H9 (cell line): ENCODE measurements around the gene UBE2Q2. TPM values are rescaled to one million over a fixed set of nuclear protein-coding genes. Genes with fewer than 3 reads are reported as not detected.

Experiments
- DNase-seq: peaks from one replicate; pipeline ENCODE4 v3.0.0-alpha.2; 2017
- H2AFZ ChIP-seq: one replicate; pipeline ENCODE4 v1.6.1; 2013; ENCODE audit warnings: mild to moderate bottlenecking, low read length, control low read depth, moderate library complexity
- H2AK5ac ChIP-seq: 2 replicates; pipeline ENCODE4 v1.6.1; 2013; ENCODE audit warnings: low read length, control low read depth, mixed read lengths; ENCODE audit not compliant: insufficient read length
- H2BK120ac ChIP-seq: one replicate; pipeline ENCODE4 v1.6.1; 2013; ENCODE audit warnings: low read depth, mild to moderate bottlenecking, low read length, control low read depth, inconsistent platforms; ENCODE audit not compliant: poor library complexity, severe bottlenecking
- H2BK12ac ChIP-seq: 2 replicates; pipeline ENCODE4 v1.6.1; 2013; ENCODE audit warnings: low read length, control low read depth, mixed read lengths, low read depth; ENCODE audit not compliant: insufficient read length
- H2BK15ac ChIP-seq: 2 replicates; pipeline ENCODE4 v1.6.1; 2013; ENCODE audit warnings: low read depth, low read length, control low read depth
- H2BK20ac ChIP-seq: one replicate; pipeline ENCODE4 v1.6.1; 2013; ENCODE audit warnings: low read depth, mild to moderate bottlenecking, low read length, control low read depth, inconsistent platforms; ENCODE audit not compliant: poor library complexity, severe bottlenecking
- H2BK5ac ChIP-seq: 2 replicates; pipeline ENCODE4 v1.6.1; 2013; ENCODE audit warnings: low read length, control low read depth, mixed read lengths; ENCODE audit not compliant: insufficient read length
- H3K14ac ChIP-seq: 2 replicates; pipeline ENCODE4 v1.6.1; 2013; ENCODE audit warnings: low read length, control low read depth; ENCODE audit not compliant: insufficient read depth
- H3K18ac ChIP-seq: 2 replicates; pipeline ENCODE4 v1.6.1; 2013; ENCODE audit warnings: low read depth, mild to moderate bottlenecking, mixed read lengths, low read length, control low read depth; ENCODE audit not compliant: insufficient read length
- H3K23ac ChIP-seq: 2 replicates; pipeline ENCODE4 v1.6.1; 2013; ENCODE audit warnings: low read length, control low read depth, mixed read lengths, low read depth; ENCODE audit not compliant: insufficient read length
- H3K23me2 ChIP-seq: 2 replicates; pipeline ENCODE4 v1.6.1; 2013; ENCODE audit warnings: low read depth, mild to moderate bottlenecking, mixed read lengths, low read length, control low read depth; ENCODE audit not compliant: insufficient read length, poor library complexity, severe bottlenecking
- H3K27ac ChIP-seq: 2 replicates; pipeline ENCODE4 v1.5.1; 2013; ENCODE audit warnings: low read length, control low read depth, mixed read lengths, low read depth; ENCODE audit not compliant: insufficient read length
- H3K27me3 ChIP-seq: 2 replicates; pipeline ENCODE4 v1.6.1; 2013; ENCODE audit warnings: low read length, control low read depth, inconsistent platforms; ENCODE audit not compliant: insufficient read depth
- H3K4ac ChIP-seq: 2 replicates; pipeline ENCODE4 v1.6.1; 2013; ENCODE audit warnings: low read depth, mild to moderate bottlenecking, control low read depth, inconsistent platforms, low read length, moderate library complexity
- H3K4me1 ChIP-seq: 2 replicates; pipeline ENCODE4 v1.6.1; 2013; ENCODE audit warnings: low read length, control low read depth, inconsistent platforms; ENCODE audit not compliant: insufficient read depth
- H3K4me2 ChIP-seq: 2 replicates; pipeline ENCODE4 v1.6.1; 2013; ENCODE audit warnings: low read length, control low read depth, mixed read lengths; ENCODE audit not compliant: insufficient read length, insufficient read depth
- H3K56ac ChIP-seq: 2 replicates; pipeline ENCODE4 v1.6.1; 2013; ENCODE audit warnings: low read depth, mild to moderate bottlenecking, mixed read lengths, low read length, control low read depth; ENCODE audit not compliant: insufficient read length
- H3K79me1 ChIP-seq: 2 replicates; pipeline ENCODE4 v1.6.1; 2013; ENCODE audit warnings: low read depth, mild to moderate bottlenecking, moderate library complexity, low read length, control low read depth, inconsistent platforms; ENCODE audit not compliant: insufficient read depth, poor library complexity, severe bottlenecking
- H3K79me2 ChIP-seq: 2 replicates; pipeline ENCODE4 v1.6.1; 2013; ENCODE audit warnings: low read length, control low read depth, inconsistent platforms; ENCODE audit not compliant: insufficient read depth
- H3K9ac ChIP-seq: 2 replicates; pipeline ENCODE4 v1.6.1; 2013; ENCODE audit warnings: low read length, control low read depth, mixed read lengths; ENCODE audit not compliant: insufficient read length; ENCODE audit errors: extremely low read depth
- H3K9me3 ChIP-seq: one replicate; pipeline ENCODE4 v1.6.1; 2013; ENCODE audit warnings: low read depth, low read length, inconsistent platforms; ENCODE audit not compliant: control insufficient read depth
- H3T11ph ChIP-seq: one replicate; pipeline ENCODE4 v1.6.1; 2013; ENCODE audit warnings: mild to moderate bottlenecking, low read length, control low read depth, inconsistent platforms
- H4K20me1 ChIP-seq: one replicate; pipeline ENCODE4 v1.6.1; 2013; ENCODE audit not compliant: control insufficient read depth, insufficient read length, insufficient read depth
- H4K5ac ChIP-seq: 2 replicates; pipeline ENCODE4 v1.6.1; 2013; ENCODE audit warnings: low read depth, mild to moderate bottlenecking, mixed read lengths, low read length, control low read depth; ENCODE audit not compliant: insufficient read length
- H4K8ac ChIP-seq: replicated peaks from 2 replicates; pipeline ENCODE4 v1.6.1; 2013; ENCODE audit warnings: low read length, control low read depth, mixed read lengths, low read depth; ENCODE audit not compliant: insufficient read length
- H4K91ac ChIP-seq: 2 replicates; pipeline ENCODE4 v1.6.1; 2013; ENCODE audit warnings: low read depth, mild to moderate bottlenecking, moderate library complexity, mixed read lengths, low read length, control low read depth; ENCODE audit not compliant: insufficient read length
- H3K27ac Mint-ChIP-seq, 3 experiments: 2 replicates in 2 of 3; 3 replicates in 1 of 3; pipeline ENCODE4 v1.8.0; 2020 to 2021; ENCODE audit warnings: mixed read lengths in 3 of 3, mild to moderate bottlenecking in 1 of 3, moderate library complexity in 1 of 3
- H3K27me3 Mint-ChIP-seq: 2 replicates; pipeline ENCODE4 v1.8.0; 2021; ENCODE audit warnings: low read depth, mild to moderate bottlenecking, moderate library complexity, mixed read lengths
- H3K36me3 Mint-ChIP-seq, 3 experiments: 2 replicates in 2 of 3; 3 replicates in 1 of 3; pipeline ENCODE4 v1.8.0; 2020 to 2021; ENCODE audit warnings: low read depth in 3 of 3, mixed read lengths in 3 of 3; ENCODE audit not compliant: insufficient read depth in 1 of 3
- H3K4me1 Mint-ChIP-seq, 2 experiments: 2 replicates each; pipeline ENCODE4 v1.8.0; 2020; ENCODE audit warnings: mixed read lengths in 2 of 2
- H3K4me3 Mint-ChIP-seq, 2 experiments: 2 replicates in 1 of 2; 3 replicates in 1 of 2; pipeline ENCODE4 v1.8.0; 2020 to 2021; ENCODE audit warnings: mild to moderate bottlenecking in 2 of 2, mixed read lengths in 2 of 2, moderate library complexity in 1 of 2
- H3K9me3 Mint-ChIP-seq, 2 experiments: 2 replicates in 1 of 2; 3 replicates in 1 of 2; pipeline ENCODE4 v1.8.0; 2020; ENCODE audit warnings: mild to moderate bottlenecking in 2 of 2, mixed read lengths in 2 of 2, moderate library complexity in 1 of 2
- CTCF ChIP-seq: fragments of 200-600 bp; sonication (generic); conservative IDR thresholded peaks from 3 replicates; pipeline ENCODE4 v1.8.0; 2021; ENCODE audit warnings: antibody characterized with exemption, mild to moderate bottlenecking
- WGBS: extraction: QIAGEN DNeasy Blood & Tissue Kit; methylation state at CpG from one replicate; pipeline ENCODE4 v1.1.7; 2013; ENCODE audit warnings: missing lambda C conversion rate, low lambda C conversion rate, mixed read lengths; ENCODE audit not compliant: insufficient read length; ENCODE audit errors: extremely low coverage; 5-methylcytosine and 5-hydroxymethylcytosine counted together
- total RNA-seq: library from RNA; stranded (reverse); gene quantifications from 2 replicates; pipeline ENCODE4 v1.2.1, GENCODE V29; 2021

The UBE2Q2 gene
- total RNA-seq, 1 experiment from 2014 or later: 29.6 TPM

- Histone ChIP-seq H2AK5ac (no peak overlapping the region), H4K20me1 (no peaks in the 10 kb centered on the region), H3K9me3 (no peaks in the 10 kb centered on the region), H3K4ac (no peak overlapping the region), H2AFZ (no peak overlapping the region), H3T11ph (no peak overlapping the region), H3K9ac (no peak overlapping the region), H3K18ac (no peak overlapping the region), H4K91ac (no peak overlapping the region), H3K4me2 (no peak overlapping the region), H2BK15ac (no peak overlapping the region), H3K27ac (no peak overlapping the region), H3K79me1 (peaks cover 4% of the 10 kb centered on the region), H3K27me3 (no peaks in the 10 kb centered on the region), H2BK12ac (no peak overlapping the region), H3K56ac (peak overlapping the region; percentile 51), H3K23ac (no peak overlapping the region), H3K79me2 (peaks cover 2% of the 10 kb centered on the region; the same call in 1 of the 2 replicates), H2BK5ac (no peak overlapping the region), H3K23me2 (no peaks in the 10 kb centered on the region), H3K14ac (no peak overlapping the region), H2BK20ac (no peak overlapping the region), H2BK120ac (no peak overlapping the region), H4K8ac (no peak overlapping the region), H3K4me1 (peaks cover 10% of the 10 kb centered on the region), H4K5ac (no peak overlapping the region)
- no peak overlapping the region for H3K4me3 Mint-ChIP-seq
- peaks cover 14 to 23% of the 10 kb centered on the region in 2 experiments for H3K4me1 Mint-ChIP-seq
- no peak for DNase-seq
- no CpG with 5 or more reads among the region's 9 CpGs for WGBS
- no peaks in the 10 kb centered on the region for H3K27me3 Mint-ChIP-seq
- H3K27ac Mint-ChIP-seq: peak overlapping the region in 1 of 3 experiments; percentile 37; a peak in 4 of 7 replicates
- no peaks in the 10 kb centered on the region for H3K9me3 Mint-ChIP-seq
- peak; percentile 74 for TF ChIP-seq CTCF
- peaks cover 13 to 55% (median 36%) of the 10 kb centered on the region in 3 experiments for H3K36me3 Mint-ChIP-seq
Measured at GRCh38 chr15:75921732-75922703, 78.8 kb downstream of the UBE2Q2 start.
